Right lobe of liver (tissue), 4 donors: ENCODE measurements around the gene PAGE4.

ENCODE experiments used
- CTCF ChIP-seq, 4 donors: fragments of 200-600 bp in 3 of 4; fragments of 450-650 bp in 1 of 4; IDR thresholded peaks; one replicate each; pipeline versions ENCODE4 v1.5.1 to v1.8.0; 2016 to 2022; ENCODE audit warnings: antibody characterized with exemption in 4 of 4, mild to moderate bottlenecking in 2 of 4
- POLR2A ChIP-seq: fragments of 450-650 bp; IDR thresholded peaks from one replicate; pipeline ENCODE4 v1.6.1; 2017; ENCODE audit warnings: antibody characterized with exemption, mild to moderate bottlenecking
- donor health status: DM: no; HTN: no; CAD: no.
- donor health status: DM: no; HTN: no; CAD: no.
- donor health status: DM: no; HTN: yes; CAD: no.

- TF ChIP-seq CTCF (IDR thresholded peaks at IDR 0.05) (no peak), POLR2A (no peak)
Observed at GRCh38 chrX:49860867-49861535, 31.9 kb downstream of the PAGE4 start.
